K562 (cell line): Measurements from ENCODE around the gene RMI1. TPM values are rescaled to one million over a fixed set of nuclear protein-coding genes. Genes with fewer than 3 reads are reported as not detected.

Experiments
- ARNT ChIP-seq, 2 experiments: fragments of 450-650 bp; IDR thresholded peaks; 2 replicates each; pipeline ENCODE4 v1.6.1; 2016; ENCODE audit warnings: mild to moderate bottlenecking in 1 of 2
- DLX4 ChIP-seq: fragments of 250-450 bp; sonication (Bioruptor Pico); IDR thresholded peaks from 2 replicates; pipeline ENCODE4 v1.6.1; 2021; ENCODE audit warnings: mild to moderate bottlenecking
- ELK1 ChIP-seq: sonication (generic); formaldehyde crosslinking; IDR thresholded peaks from 2 replicates; pipeline ENCODE4 v1.8.1; 2022; ENCODE audit warnings: missing genetic modification reagents
- HMGN3 ChIP-seq: IDR thresholded peaks from 2 replicates; pipeline ENCODE4 v1.6.1; 2011; ENCODE audit warnings: borderline replicate concordance, low read depth, mild to moderate bottlenecking, mixed read lengths, low read length; ENCODE audit not compliant: insufficient read length; ENCODE audit errors: extremely low read depth
- POLR2B ChIP-seq: fragments of 450-650 bp; IDR thresholded peaks from 2 replicates; pipeline ENCODE4 v1.6.1; 2018; ENCODE audit warnings: low read depth; ENCODE audit not compliant: partially characterized antibody
- RBFOX2 ChIP-seq: fragments of 200-400 bp; formaldehyde crosslinking; IDR thresholded peaks from 2 replicates; pipeline ENCODE4 v1.6.1; 2017; ENCODE audit warnings: low read depth, mild to moderate bottlenecking, low read length, moderate library complexity
- SMC3 ChIP-seq: conservative IDR thresholded peaks from 2 replicates; pipeline ENCODE4 v1.6.1; 2011; ENCODE audit warnings: low read depth, low read length, improper control_type of control experiment; ENCODE audit not compliant: insufficient read depth
- SPI1 ChIP-seq: IDR thresholded peaks from 2 replicates; pipeline ENCODE4 v1.6.1; 2011; ENCODE audit warnings: low read depth, low read length, control low read depth, borderline replicate concordance
- SRF ChIP-seq, 2 experiments: fragments of 250-450, 450-650 bp in 1 of 2; sonication (Bioruptor Pico) in 1 of 2; sonication (generic) in 1 of 2; formaldehyde crosslinking; IDR thresholded peaks; 2 replicates each; pipeline versions ENCODE4 v1.5.0 to v1.5.1; 2020 to 2022; ENCODE audit warnings: mild to moderate bottlenecking in 1 of 2, missing genetic modification reagents in 1 of 2
- SRSF9 ChIP-seq: fragments of 200-400 bp; formaldehyde crosslinking; IDR thresholded peaks from 2 replicates; pipeline ENCODE4 v1.6.1; 2017; ENCODE audit warnings: low read depth, low read length, borderline replicate concordance
- UBTF ChIP-seq, 2 experiments: IDR thresholded peaks; 2 replicates each; pipeline ENCODE4 v1.6.1; 2012; ENCODE audit warnings: improper control_type of control experiment in 2 of 2, low read depth in 2 of 2, low read length in 2 of 2, borderline replicate concordance in 1 of 2
- ZBTB40 ChIP-seq, 2 experiments: fragments of 450-650 bp in 1 of 2; sonication (generic) in 1 of 2; formaldehyde crosslinking in 1 of 2; IDR thresholded peaks; 2 replicates each; pipeline versions ENCODE4 v1.7.1 to v1.9.0; 2016 to 2022; ENCODE audit warnings: inconsistent platforms in 1 of 2, mild to moderate bottlenecking in 1 of 2, missing genetic modification reagents in 1 of 2
- polyA plus RNA-seq, 8 experiments: library from polyadenylated mRNA; depleted of rRNA in 4 of 8; stranded (reverse) in 5 of 8; unstranded in 3 of 8; fragments of >200 nt; fragmentation: Nextera tagmentation in 2 of 8; fragmentation: Illumina TruSeq in 1 of 8; extraction: Ambion mirVana in 2 of 8; extraction: Trizol in 1 of 8; gene quantifications; 2 replicates each; pipeline versions ENCODE4 v1.2.1 to v1.2.3, GENCODE V29; 2011 to 2014; ENCODE audit warnings: inconsistent platforms in 1 of 8, missing spikeins in 1 of 8
- total RNA-seq, 7 experiments: library from RNA; depleted of rRNA in 6 of 7; stranded (reverse); fragments of >200 nt in 6 of 7; fragmentation: Illumina TruSeq in 2 of 7; extraction: Trizol in 2 of 7; gene quantifications; 2 replicates each; pipeline versions ENCODE4 v1.2.1 to v1.2.3, GENCODE V29; 2011 to 2021; ENCODE audit warnings: low replicate concordance in 1 of 7

Gene RMI1
- total and polyA plus RNA-seq, 9 of the 15 experiments (the other 6 are each of a cell fraction or from before 2014, with no cell fraction given): 3.0 to 17.4 (median 10.6) TPM

GRCh38 chr9:83956436-83957247 is 24.0 kb upstream of the RMI1 start (continued):
- TF ChIP-seq ZBTB40 (IDR thresholded peaks at IDR 0.05) (peak; percentile 89), ZBTB40 (CRISPR knock-in tag; IDR thresholded peaks at IDR 0.05) (no peak), ARNT (IDR thresholded peaks at IDR 0.05) (no peak), ELK1 (CRISPR knock-in tag) (no peak), SMC3 (no peak), HMGN3 (no peak), RBFOX2 (peak; percentile 93), SRSF9 (no peak), DLX4 (CRISPR knock-in tag) (no peak), SPI1 (peak; percentile 21; the same call in 1 of the 2 replicates), SRF (CRISPR knock-in tag; IDR thresholded peaks at IDR 0.05) (no peak), UBTF (IDR thresholded peaks at IDR 0.05; ENCODE audit: borderline replicate concordance in 1 of 2, low read depth in 2 of 2, low read length in 2 of 2) (0 out of 4 replicates have a peak, but pooled peaks of 1 of the 2 experiments have one; percentile 40), POLR2B (peak; percentile 37)
